Prostate gland (tissue), 2 donors: ENCODE data around the gene MYO5B. TPM values are rescaled to one million over a fixed set of nuclear protein-coding genes. Genes with fewer than 3 reads are reported as not detected.

ENCODE experiments used
- DNase-seq: peaks from one replicate; pipeline ENCODE4 v3.0.0-alpha.2; 2019; ENCODE audit warnings: low spot score
- H3K27ac ChIP-seq, 2 donors: fragments of 200-600 bp; sonication (generic); 2 replicates each; pipeline ENCODE4 v1.5.1; 2017 to 2019
- H3K27me3 ChIP-seq: fragments of 200-600 bp; sonication (generic); replicated peaks from 2 replicates; pipeline ENCODE4 v1.5.1; 2019; ENCODE audit not compliant: insufficient read depth
- H3K36me3 ChIP-seq, 2 donors: fragments of 200-600 bp; sonication (generic); 1 replicate in 1 of 2; 2 replicates in 1 of 2; pipeline versions ENCODE4 v1.5.1 to v1.8.1; 2017 to 2019
- H3K4me1 ChIP-seq: fragments of 200-600 bp; sonication (generic); replicated peaks from 2 replicates; pipeline ENCODE4 v1.5.1; 2019
- H3K4me3 ChIP-seq, 2 donors: fragments of 200-600 bp; sonication (generic); 2 replicates each; pipeline ENCODE4 v1.5.1; 2017 to 2019
- H3K9me3 ChIP-seq: fragments of 200-600 bp; sonication (generic); 2 replicates; pipeline ENCODE4 v1.5.1; 2017
- CTCF ChIP-seq, 4 experiments: fragments of 200-600 bp in 2 of 4; fragments of 450-650 bp in 2 of 4; sonication (generic) in 2 of 4; IDR thresholded peaks; 1 replicate in 3 of 4; 2 replicates in 1 of 4; pipeline ENCODE4 v1.5.1; 2016 to 2019; ENCODE audit warnings: antibody characterized with exemption in 4 of 4, mild to moderate bottlenecking in 2 of 4, moderate library complexity in 2 of 4
- POLR2A ChIP-seq: fragments of 450-650 bp; IDR thresholded peaks from one replicate; pipeline ENCODE4 v1.6.1; 2016; ENCODE audit warnings: antibody characterized with exemption, mild to moderate bottlenecking
- POLR2AphosphoS5 ChIP-seq: sonication (generic); formaldehyde crosslinking; IDR thresholded peaks from one replicate; pipeline ENCODE4 v1.6.1; 2017; ENCODE audit warnings: antibody characterized with exemption
- WGBS: methylation state at CpG from one replicate; pipeline ENCODE4 v1.1.5; 2018; 5-methylcytosine and 5-hydroxymethylcytosine counted together
- intact Hi-C: fragments of 100-400 bp; cut with DNase I; formaldehyde crosslinking; loops from one replicate; pipeline ENCODE4 v1.14.2; 2022
- total RNA-seq, 2 donors: library from RNA; depleted of rRNA; stranded (reverse); fragments of >200 nt; gene quantifications; one replicate each; pipeline ENCODE4 v1.1.0, GENCODE V29; 2016

MYO5B gene
- total RNA-seq, 2 donors from 2014 or later, result 28.5 to 31.1 TPM

- TF ChIP-seq POLR2A (no peak), POLR2AphosphoS5 (no peak), CTCF (IDR thresholded peaks at IDR 0.05) (no peak)
- H3K27me3 ChIP-seq, result no peaks in the 10 kb centered on the region
- H3K4me1 ChIP-seq, result no peaks in the 10 kb centered on the region
- no peak overlapping the region for H3K27ac ChIP-seq
- no peak overlapping the region for H3K4me3 ChIP-seq
- no peaks in the 10 kb centered on the region for H3K36me3 ChIP-seq
- intact Hi-C loops, result no loop called here
- no peak for DNase-seq
- WGBS, result 69% methylated on average over 3 of the region's 3 CpGs
- H3K9me3 ChIP-seq, result no peaks in the 10 kb centered on the region
Observed at GRCh38 chr18:50024466-50024865, 170.5 kb downstream of the MYO5B start.

- Histone ChIP-seq H3K36me3 (no peaks in the 10 kb centered on the region), H3K4me3 (no peak overlapping the region), H3K4me1 (no peaks in the 10 kb centered on the region), H3K9me3 (no peaks in the 10 kb centered on the region), H3K27me3 (no peaks in the 10 kb centered on the region), H3K27ac (no peak overlapping the region)
- TF ChIP-seq POLR2AphosphoS5 (no peak), CTCF (IDR thresholded peaks at IDR 0.05) (no peak), POLR2A (no peak)
- WGBS, result 98% methylated on average over 3 of the region's 3 CpGs
- DNase-seq, result no peak
- intact Hi-C loops, result no loop called here
Observed at GRCh38 chr18:50022985-50023384, 172.0 kb downstream of the MYO5B start.

GRCh38 chr18:50014606-50015005 is 180.3 kb downstream of the MYO5B start:
- Histone ChIP-seq H3K9me3 (no peaks in the 10 kb centered on the region), H3K4me1 (no peaks in the 10 kb centered on the region), H3K27ac (no peak overlapping the region), H3K4me3 (no peak overlapping the region), H3K36me3 (no peaks in the 10 kb centered on the region), H3K27me3 (no peaks in the 10 kb centered on the region)
- intact Hi-C loops, result no loop called here
- TF ChIP-seq CTCF (IDR thresholded peaks at IDR 0.05) (no peak), POLR2AphosphoS5 (no peak), POLR2A (no peak)
- WGBS, result 90% methylated on average over 4 of the region's 4 CpGs
- DNase-seq, result no peak

- WGBS, result 71% methylated on average over 8 of the region's 8 CpGs
- Histone ChIP-seq H3K27me3 (no peaks in the 10 kb centered on the region), H3K36me3 (no peaks in the 10 kb centered on the region), H3K4me3 (no peak overlapping the region), H3K9me3 (no peaks in the 10 kb centered on the region), H3K4me1 (no peaks in the 10 kb centered on the region), H3K27ac (no peak overlapping the region)
- TF ChIP-seq CTCF (IDR thresholded peaks at IDR 0.05) (no peak), POLR2AphosphoS5 (no peak), POLR2A (no peak)
- no peak for DNase-seq
- intact Hi-C loops, result no loop called here
Observed at GRCh38 chr18:50013363-50014138, 181.4 kb downstream of the MYO5B start.

- Histone ChIP-seq H3K9me3 (no peaks in the 10 kb centered on the region), H3K4me3 (no peak overlapping the region), H3K4me1 (no peaks in the 10 kb centered on the region), H3K27ac (peak overlapping the region; percentile 4 to 43), H3K27me3 (no peaks in the 10 kb centered on the region), H3K36me3 (no peaks in the 10 kb centered on the region)
- intact Hi-C loops, result no loop called here
- 38% methylated on average over 4 of the region's 4 CpGs for WGBS
- DNase-seq, result peak; percentile 55
- TF ChIP-seq CTCF (IDR thresholded peaks at IDR 0.05), result no peak
- peak; percentile 72 for TF ChIP-seq POLR2AphosphoS5
- TF ChIP-seq POLR2A, result no peak
Observed at GRCh38 chr18:50011813-50012435, 183.0 kb downstream of the MYO5B start.
